ENCODE measurements around the gene ST6GALNAC1. TPM values are rescaled to one million over a fixed set of nuclear protein-coding genes. Genes with fewer than 3 reads are reported as not detected.

ST6GALNAC1 gene
- polyA plus RNA-seq, 1 donor = 0.70 TPM

- no peak for DNase-seq (ENCODE audit: low read depth)
Measured at GRCh38 chr17:76581515-76581914, 62.0 kb downstream of the ST6GALNAC1 start.

- no peak for DNase-seq (ENCODE audit: low read depth)
Measured at GRCh38 chr17:76579281-76579680, 64.3 kb downstream of the ST6GALNAC1 start.

- no peak for DNase-seq (ENCODE audit: low read depth)
Measured at GRCh38 chr17:76578376-76578775, 65.2 kb downstream of the ST6GALNAC1 start.

GRCh38 chr17:76577876-76578275 lies 65.7 kb downstream of the ST6GALNAC1 start:
- no peak for DNase-seq (ENCODE audit: low read depth)

GRCh38 chr17:76576189-76576588 lies 67.4 kb downstream of the ST6GALNAC1 start:
- DNase-seq (ENCODE audit: low read depth) = no peak

GRCh38 chr17:76575570-76575969 lies 68.0 kb downstream of the ST6GALNAC1 start:
- no peak for DNase-seq (ENCODE audit: low read depth)

Other genes starting within 250 kb of the ST6GALNAC1 start
- 14.1 TPM for gene UBE2O, start 190.6 kb downstream of the ST6GALNAC1 start, polyA plus RNA-seq (ENCODE audit: insufficient read length)
- gene AANAT, start 176.2 kb downstream of the ST6GALNAC1 start, polyA plus RNA-seq (ENCODE audit: insufficient read length) = 0.37 TPM
- 6.8 TPM for gene RHBDF2, start 142.3 kb downstream of the ST6GALNAC1 start, polyA plus RNA-seq (ENCODE audit: insufficient read length)
- gene CYGB, start 106.0 kb downstream of the ST6GALNAC1 start, polyA plus RNA-seq (ENCODE audit: insufficient read length) = 16.4 TPM
- gene PRCD, start 103.7 kb downstream of the ST6GALNAC1 start, polyA plus RNA-seq (ENCODE audit: insufficient read length) = 4.8 TPM
- gene ST6GALNAC2, start 57.9 kb downstream of the ST6GALNAC1 start, polyA plus RNA-seq (ENCODE audit: insufficient read length) = 3.3 TPM
- gene MXRA7, start 67.2 kb upstream of the ST6GALNAC1 start, polyA plus RNA-seq (ENCODE audit: insufficient read length) = 135 TPM
- 22.8 TPM for gene JMJD6, start 82.8 kb upstream of the ST6GALNAC1 start, polyA plus RNA-seq (ENCODE audit: insufficient read length)
- 21.0 TPM for gene METTL23, start 83.1 kb upstream of the ST6GALNAC1 start, polyA plus RNA-seq (ENCODE audit: insufficient read length)
- gene SRSF2, start 93.6 kb upstream of the ST6GALNAC1 start, polyA plus RNA-seq (ENCODE audit: insufficient read length) = 182 TPM
- gene MFSD11, start 94.4 kb upstream of the ST6GALNAC1 start, polyA plus RNA-seq (ENCODE audit: insufficient read length) = 38.3 TPM
- 0.38 TPM for gene MGAT5B, start 224.6 kb upstream of the ST6GALNAC1 start, polyA plus RNA-seq (ENCODE audit: insufficient read length)

Measured in forelimb muscle (tissue), 1 donor.